Ramos (cell line): ENCODE results near the gene POLR2J.

ENCODE experiments used
- in situ Hi-C: fragments of 300-500 bp; cut with MboI; formaldehyde crosslinking; loops from one replicate; pipeline ENCODE4 v1.14.3; 2022; ENCODE audit warnings: low sequenced_read_pairs; ENCODE audit not compliant: unreplicated experiment

POLR2J gene

DNA sequence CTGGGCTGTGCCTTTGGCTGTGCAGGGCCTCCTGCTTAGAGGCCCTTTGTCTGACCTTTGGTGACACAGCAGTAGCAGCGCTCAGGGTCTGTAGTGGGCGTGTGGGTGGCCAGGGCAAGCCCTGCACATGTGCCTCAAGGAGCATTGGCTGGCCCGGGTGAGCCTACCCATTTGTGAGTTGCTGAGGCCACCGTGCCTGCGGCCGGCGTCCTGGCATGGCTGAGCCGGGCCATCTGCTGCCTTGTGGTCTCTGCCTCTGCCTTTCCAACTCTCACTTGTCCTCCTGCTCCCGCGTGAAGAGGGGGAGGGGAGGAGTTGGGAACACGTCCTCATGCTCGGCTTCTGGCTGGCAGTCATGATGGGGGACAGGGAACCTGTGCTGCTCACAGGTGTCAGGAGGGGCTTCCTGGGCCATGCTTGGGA is 54.6 kb downstream of the POLR2J start:
- in situ Hi-C loops: no loop called here
